Astrocyte (in vitro differentiated cells and primary cell): ENCODE measurements around the gene PPP1R12C. TPM values are rescaled to one million over a fixed set of nuclear protein-coding genes. Genes with fewer than 3 reads are reported as not detected.

Source experiments
- DNase-seq: peaks from one replicate; pipeline ENCODE4 v3.0.0-alpha.2; 2010; ENCODE audit warnings: low read depth
- FAIRE-seq: peaks from 2 replicates; lab custom pipeline; 2011; peaks lifted over from hg19 to GRCh38; lab: Jason Lieb, UNC
- H2AFZ ChIP-seq: 2 replicates; pipeline ENCODE4 v1.6.0; 2012; ENCODE audit warnings: low read depth, low read length, inconsistent platforms
- H3K27ac ChIP-seq: 2 replicates; pipeline ENCODE4 v1.5.1; 2011; ENCODE audit warnings: low read depth, low read length, inconsistent platforms
- H3K27me3 ChIP-seq: 2 replicates; pipeline ENCODE4 v1.6.0; 2011; ENCODE audit warnings: low read length, inconsistent platforms; ENCODE audit not compliant: insufficient read depth
- H3K36me3 ChIP-seq: 2 replicates; pipeline ENCODE4 v1.5.1; 2011; ENCODE audit warnings: low read length, inconsistent platforms; ENCODE audit not compliant: insufficient read depth
- H3K4me1 ChIP-seq: 2 replicates; pipeline ENCODE4 v1.5.1; 2011; ENCODE audit warnings: low read length, inconsistent platforms; ENCODE audit not compliant: insufficient read depth
- H3K4me2 ChIP-seq: 2 replicates; pipeline ENCODE4 v1.6.0; 2012; ENCODE audit warnings: low read length, inconsistent platforms
- H3K4me3 ChIP-seq: 2 replicates; pipeline ENCODE4 v1.5.1; 2011; ENCODE audit warnings: low read depth, mild to moderate bottlenecking, low read length, inconsistent platforms; ENCODE audit not compliant: insufficient read depth
- H3K79me2 ChIP-seq: 2 replicates; pipeline ENCODE4 v1.6.0; 2012; ENCODE audit warnings: mild to moderate bottlenecking, low read length, inconsistent platforms; ENCODE audit not compliant: insufficient read depth
- H3K9ac ChIP-seq: 2 replicates; pipeline ENCODE4 v1.6.0; 2012; ENCODE audit warnings: mild to moderate bottlenecking, low read length, inconsistent platforms
- H3K9me3 ChIP-seq: 2 replicates; pipeline ENCODE4 v1.5.1; 2012; ENCODE audit warnings: low read depth, mild to moderate bottlenecking, low read length, inconsistent platforms; ENCODE audit not compliant: insufficient read depth
- H4K20me1 ChIP-seq: 2 replicates; pipeline ENCODE4 v1.6.0; 2012; ENCODE audit warnings: low read length, inconsistent platforms; ENCODE audit not compliant: insufficient read depth
- H3K27ac Mint-ChIP-seq: one replicate; pipeline ENCODE4 v1.8.0; 2021; ENCODE audit warnings: mild to moderate bottlenecking, mixed read lengths; ENCODE audit not compliant: unreplicated experiment
- H3K27me3 Mint-ChIP-seq: one replicate; pipeline ENCODE4 v1.8.0; 2021; ENCODE audit warnings: low read depth, mixed read lengths; ENCODE audit not compliant: unreplicated experiment
- H3K36me3 Mint-ChIP-seq: one replicate; pipeline ENCODE4 v1.8.0; 2021; ENCODE audit warnings: low read depth, mixed read lengths; ENCODE audit not compliant: unreplicated experiment
- H3K4me1 Mint-ChIP-seq: one replicate; pipeline ENCODE4 v1.8.0; 2021; ENCODE audit warnings: low read depth, mixed read lengths; ENCODE audit not compliant: unreplicated experiment
- H3K4me3 Mint-ChIP-seq: one replicate; pipeline ENCODE4 v1.8.0; 2021; ENCODE audit warnings: mild to moderate bottlenecking, moderate library complexity, mixed read lengths; ENCODE audit not compliant: unreplicated experiment
- H3K9me3 Mint-ChIP-seq: one replicate; pipeline ENCODE4 v1.8.0; 2021; ENCODE audit warnings: mild to moderate bottlenecking, mixed read lengths; ENCODE audit not compliant: unreplicated experiment
- EZH2 ChIP-seq: IDR thresholded peaks from 2 replicates; pipeline ENCODE4 v1.6.1; 2012; ENCODE audit warnings: mild to moderate bottlenecking, low read length, inconsistent platforms; ENCODE audit not compliant: insufficient read depth
- total RNA-seq: library from RNA; stranded (reverse); gene quantifications from 2 replicates; pipeline ENCODE4 v1.2.1, GENCODE V29; 2021
- TF ChIP-seq, protein P1 (sequence below): IDR thresholded peaks from 2 replicates; pipeline ENCODE4 v1.5.1; 2011; ENCODE audit warnings: low read depth, mild to moderate bottlenecking, inconsistent platforms, low read length, moderate library complexity; ENCODE audit not compliant: insufficient read depth

The PPP1R12C gene
- total RNA-seq, 1 donor from 2014 or later, result 86.2 TPM

DNA sequence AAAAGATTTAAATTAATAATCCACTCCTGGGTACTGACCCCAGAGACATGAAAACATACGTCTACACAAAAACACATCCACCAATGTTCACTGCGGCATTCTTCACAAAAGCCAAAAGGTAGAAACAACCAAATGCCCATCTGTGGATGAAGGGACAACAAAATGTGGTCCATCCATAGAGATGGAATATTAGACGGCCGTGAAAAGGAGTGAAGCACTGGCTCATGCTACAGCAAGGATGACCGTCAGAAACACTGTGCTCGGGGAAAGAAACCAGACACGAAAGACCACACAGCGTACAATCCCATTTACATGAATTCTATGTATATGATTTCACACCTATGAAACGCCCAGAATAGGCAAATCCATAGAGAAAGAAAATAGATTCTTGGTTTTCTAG lies 60.6 kb downstream of the PPP1R12C start:
- no peaks in the 10 kb centered on the region for H3K27me3 Mint-ChIP-seq
- no peak for FAIRE-seq

DNA sequence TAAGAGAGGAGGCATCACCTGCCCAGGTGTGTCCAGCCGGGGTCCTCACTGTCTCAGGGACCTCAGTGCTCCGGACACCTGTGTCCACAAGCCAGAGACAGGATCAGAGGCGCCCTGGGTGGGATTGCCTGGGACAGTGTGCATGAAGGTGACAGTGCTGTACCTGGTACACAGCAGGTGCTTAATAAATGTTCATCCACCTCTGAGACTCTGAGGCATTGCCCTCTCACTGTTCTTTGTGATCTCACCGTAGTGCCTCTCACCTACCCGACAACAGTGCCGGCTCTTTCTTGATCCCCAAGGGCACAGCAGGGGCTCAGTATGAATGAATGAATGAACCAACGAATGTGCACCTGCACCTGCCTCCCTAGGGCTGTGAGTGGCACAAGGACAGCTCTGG lies 63.7 kb downstream of the PPP1R12C start:
- H3K36me3 ChIP-seq, result peaks cover 6% of the 10 kb centered on the region
- H3K27me3 ChIP-seq, result no peaks in the 10 kb centered on the region
- H3K4me2 ChIP-seq, result no peak overlapping the region
- no peaks in the 10 kb centered on the region for H4K20me1 ChIP-seq
- no peaks in the 10 kb centered on the region for H3K9me3 ChIP-seq
- Mint-ChIP-seq H3K4me1 (no peaks in the 10 kb centered on the region), H3K9me3 (no peaks in the 10 kb centered on the region), H3K27ac (no peak overlapping the region), H3K27me3 (no peaks in the 10 kb centered on the region), H3K4me3 (no peak overlapping the region), H3K36me3 (peaks cover 17% of the 10 kb centered on the region)
- no peak overlapping the region for H2AFZ ChIP-seq
- H3K27ac ChIP-seq, result no peak overlapping the region
- H3K79me2 ChIP-seq, result no peaks in the 10 kb centered on the region
- DNase-seq (no peak), FAIRE-seq (no peak)
- H3K9ac ChIP-seq, result no peak overlapping the region
- no peak overlapping the region for H3K4me3 ChIP-seq
- H3K4me1 ChIP-seq, result no peaks in the 10 kb centered on the region
- TF ChIP-seq EZH2, result no peak
- TF ChIP-seq, protein P1, sequence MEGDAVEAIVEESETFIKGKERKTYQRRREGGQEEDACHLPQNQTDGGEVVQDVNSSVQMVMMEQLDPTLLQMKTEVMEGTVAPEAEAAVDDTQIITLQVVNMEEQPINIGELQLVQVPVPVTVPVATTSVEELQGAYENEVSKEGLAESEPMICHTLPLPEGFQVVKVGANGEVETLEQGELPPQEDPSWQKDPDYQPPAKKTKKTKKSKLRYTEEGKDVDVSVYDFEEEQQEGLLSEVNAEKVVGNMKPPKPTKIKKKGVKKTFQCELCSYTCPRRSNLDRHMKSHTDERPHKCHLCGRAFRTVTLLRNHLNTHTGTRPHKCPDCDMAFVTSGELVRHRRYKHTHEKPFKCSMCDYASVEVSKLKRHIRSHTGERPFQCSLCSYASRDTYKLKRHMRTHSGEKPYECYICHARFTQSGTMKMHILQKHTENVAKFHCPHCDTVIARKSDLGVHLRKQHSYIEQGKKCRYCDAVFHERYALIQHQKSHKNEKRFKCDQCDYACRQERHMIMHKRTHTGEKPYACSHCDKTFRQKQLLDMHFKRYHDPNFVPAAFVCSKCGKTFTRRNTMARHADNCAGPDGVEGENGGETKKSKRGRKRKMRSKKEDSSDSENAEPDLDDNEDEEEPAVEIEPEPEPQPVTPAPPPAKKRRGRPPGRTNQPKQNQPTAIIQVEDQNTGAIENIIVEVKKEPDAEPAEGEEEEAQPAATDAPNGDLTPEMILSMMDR, result no peak

More for the DNA sequence above, 60.6 kb downstream of the PPP1R12C start:
- H4K20me1 ChIP-seq, result no peaks in the 10 kb centered on the region
- H2AFZ ChIP-seq, result no peak overlapping the region
- no peak for TF ChIP-seq EZH2
- TF ChIP-seq, protein P1, result no peak
- no peak overlapping the region for H3K27ac ChIP-seq
- H3K36me3 ChIP-seq, result peaks cover 6% of the 10 kb centered on the region
- no peak overlapping the region for H3K4me2 ChIP-seq
- Mint-ChIP-seq H3K9me3 (no peaks in the 10 kb centered on the region), H3K36me3 (peaks cover 20% of the 10 kb centered on the region), H3K4me3 (no peak overlapping the region), H3K4me1 (peaks cover 5% of the 10 kb centered on the region), H3K27ac (no peak overlapping the region)
- H3K4me3 ChIP-seq, result no peak overlapping the region
- H3K27me3 ChIP-seq, result no peaks in the 10 kb centered on the region
- no peaks in the 10 kb centered on the region for H3K79me2 ChIP-seq
- no peaks in the 10 kb centered on the region for H3K4me1 ChIP-seq
- no peak for DNase-seq
- no peak overlapping the region for H3K9ac ChIP-seq
- H3K9me3 ChIP-seq, result no peaks in the 10 kb centered on the region

DNA sequence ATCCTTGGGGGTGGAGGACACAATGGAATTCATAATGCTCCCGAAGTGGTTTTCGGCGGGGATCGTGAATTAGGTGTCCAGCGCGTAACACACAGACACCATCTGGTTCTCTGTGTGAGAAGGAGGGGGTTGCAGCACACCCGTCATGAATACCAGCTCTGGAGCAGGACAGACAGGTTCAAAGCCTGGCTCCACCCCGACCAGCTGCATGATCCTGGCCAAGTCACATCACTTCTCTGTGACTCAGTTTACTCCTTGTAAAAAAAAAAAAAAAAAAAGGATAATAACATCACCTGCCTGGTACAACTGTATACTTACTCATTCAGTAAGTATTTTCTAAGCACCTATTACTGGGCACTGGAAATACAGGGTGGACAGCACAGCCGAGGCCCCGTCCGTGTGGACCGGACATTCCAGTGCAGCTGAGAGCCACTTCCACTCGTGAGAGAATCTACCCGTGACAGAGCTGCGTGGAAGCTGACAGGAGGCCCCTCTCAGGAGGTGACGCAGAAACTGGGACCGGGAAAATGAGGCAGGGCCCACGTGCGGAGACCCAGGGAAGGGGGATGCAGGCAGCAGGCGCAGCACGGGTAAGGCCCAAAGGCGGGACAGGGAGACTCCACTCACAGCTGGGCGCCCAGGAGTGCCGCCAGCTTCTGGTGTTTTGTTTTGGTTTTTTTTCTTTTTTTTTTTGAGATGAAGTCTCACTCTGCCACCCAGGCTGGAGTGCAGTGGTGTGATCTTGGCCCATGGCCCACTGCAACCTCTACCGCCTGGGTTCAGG lies 66.5 kb downstream of the PPP1R12C start:
- H3K36me3 ChIP-seq, result peaks cover 5% of the 10 kb centered on the region

More for the DNA sequence above, 66.5 kb downstream of the PPP1R12C start:
- no peaks in the 10 kb centered on the region for H3K27me3 ChIP-seq
- H3K4me3 ChIP-seq, result no peak overlapping the region
- Mint-ChIP-seq H3K36me3 (peaks cover 10% of the 10 kb centered on the region), H3K4me1 (no peaks in the 10 kb centered on the region), H3K4me3 (no peak overlapping the region), H3K9me3 (no peaks in the 10 kb centered on the region), H3K27ac (no peak overlapping the region), H3K27me3 (no peaks in the 10 kb centered on the region)
- no peaks in the 10 kb centered on the region for H4K20me1 ChIP-seq
- H3K4me1 ChIP-seq, result no peaks in the 10 kb centered on the region
- no peak overlapping the region for H3K9ac ChIP-seq
- H3K9me3 ChIP-seq, result no peaks in the 10 kb centered on the region
- TF ChIP-seq EZH2, result no peak
- TF ChIP-seq, protein P1, result no peak
- no peaks in the 10 kb centered on the region for H3K79me2 ChIP-seq
- FAIRE-seq, result no peak
- no peak for DNase-seq
- H3K27ac ChIP-seq, result no peak overlapping the region
- H2AFZ ChIP-seq, result no peak overlapping the region
- H3K4me2 ChIP-seq, result no peak overlapping the region
